ENCODE results near the gene MINAR2.

Gene MINAR2

DNA sequence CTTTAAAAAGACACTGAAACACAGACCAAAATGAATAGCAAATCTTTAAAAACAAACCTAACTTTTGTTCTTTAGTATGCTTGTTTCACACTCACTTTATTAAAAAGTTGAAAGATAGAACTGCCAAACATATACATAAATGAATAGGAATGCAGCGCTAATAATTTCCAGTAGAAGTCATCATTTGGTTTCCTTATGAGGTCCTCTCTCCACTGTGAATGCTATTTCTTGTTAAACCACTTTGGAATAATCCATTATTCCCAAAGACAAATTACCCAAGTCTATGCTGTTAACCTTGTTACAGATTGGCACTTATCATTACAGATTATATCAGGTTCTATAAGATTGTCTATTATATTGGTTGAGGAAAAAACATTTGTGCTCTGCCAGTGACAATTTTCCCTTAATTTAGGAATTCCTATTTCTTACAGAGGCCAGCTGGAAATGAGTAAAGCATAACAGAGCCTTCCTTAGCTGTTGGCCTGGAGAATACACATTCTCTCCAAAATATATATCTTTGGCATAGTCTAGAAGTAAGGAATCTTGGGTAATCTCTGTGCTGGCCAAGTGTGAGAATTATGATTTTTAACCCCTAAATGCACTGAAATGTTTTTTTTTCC is 29.3 kb upstream of the MINAR2 start:
- intact Hi-C loops (cut with DNase I; ENCODE audit: low total_unique reads), result no loop called here
- no peak for DNase-seq
- H3K4me1 ChIP-seq, result peaks cover 0 to 10% (median 0%) of the 10 kb centered on the region in 4 donors
- no peaks in the 10 kb centered on the region for H3K36me3 ChIP-seq
- H3K27ac ChIP-seq, result no peak overlapping the region
- TF ChIP-seq, protein P1, sequence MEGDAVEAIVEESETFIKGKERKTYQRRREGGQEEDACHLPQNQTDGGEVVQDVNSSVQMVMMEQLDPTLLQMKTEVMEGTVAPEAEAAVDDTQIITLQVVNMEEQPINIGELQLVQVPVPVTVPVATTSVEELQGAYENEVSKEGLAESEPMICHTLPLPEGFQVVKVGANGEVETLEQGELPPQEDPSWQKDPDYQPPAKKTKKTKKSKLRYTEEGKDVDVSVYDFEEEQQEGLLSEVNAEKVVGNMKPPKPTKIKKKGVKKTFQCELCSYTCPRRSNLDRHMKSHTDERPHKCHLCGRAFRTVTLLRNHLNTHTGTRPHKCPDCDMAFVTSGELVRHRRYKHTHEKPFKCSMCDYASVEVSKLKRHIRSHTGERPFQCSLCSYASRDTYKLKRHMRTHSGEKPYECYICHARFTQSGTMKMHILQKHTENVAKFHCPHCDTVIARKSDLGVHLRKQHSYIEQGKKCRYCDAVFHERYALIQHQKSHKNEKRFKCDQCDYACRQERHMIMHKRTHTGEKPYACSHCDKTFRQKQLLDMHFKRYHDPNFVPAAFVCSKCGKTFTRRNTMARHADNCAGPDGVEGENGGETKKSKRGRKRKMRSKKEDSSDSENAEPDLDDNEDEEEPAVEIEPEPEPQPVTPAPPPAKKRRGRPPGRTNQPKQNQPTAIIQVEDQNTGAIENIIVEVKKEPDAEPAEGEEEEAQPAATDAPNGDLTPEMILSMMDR (IDR thresholded peaks at IDR 0.05), result no peak
- no peaks in the 10 kb centered on the region for H3K9me3 ChIP-seq
- H3K27me3 ChIP-seq, result no peaks in the 10 kb centered on the region
- no peak overlapping the region for H3K4me3 ChIP-seq

- intact Hi-C loops (cut with DNase I; ENCODE audit: low total_unique reads), result no loop called here
- Histone ChIP-seq H3K36me3 (no peaks in the 10 kb centered on the region), H3K4me3 (no peak overlapping the region), H3K9me3 (no peaks in the 10 kb centered on the region), H3K27ac (no peak overlapping the region), H3K4me1 (peaks cover 0 to under 1% (median 0%) of the 10 kb centered on the region in 4 donors), H3K27me3 (no peaks in the 10 kb centered on the region)
- DNase-seq, result no peak
- TF ChIP-seq, protein P1 (IDR thresholded peaks at IDR 0.05), result no peak
Observed at GRCh38 chr5:129724222-129724621, 23.7 kb upstream of the MINAR2 start.

GRCh38 chr5:129724647-129725046 is 23.2 kb upstream of the MINAR2 start:
- Histone ChIP-seq H3K27me3 (no peaks in the 10 kb centered on the region), H3K36me3 (no peaks in the 10 kb centered on the region), H3K4me1 (no peaks in the 10 kb centered on the region), H3K9me3 (no peaks in the 10 kb centered on the region), H3K27ac (no peak overlapping the region), H3K4me3 (no peak overlapping the region)
- DNase-seq, result no peak
- TF ChIP-seq, protein P1 (IDR thresholded peaks at IDR 0.05), result no peak
- intact Hi-C loops (cut with DNase I; ENCODE audit: low total_unique reads), result no loop called here

GRCh38 chr5:129739773-129740172 is 8.1 kb upstream of the MINAR2 start:
- no peak overlapping the region for H3K27ac ChIP-seq
- H3K4me3 ChIP-seq, result no peak overlapping the region
- DNase-seq, result no peak
- no peaks in the 10 kb centered on the region for H3K27me3 ChIP-seq
- intact Hi-C loops (cut with DNase I; ENCODE audit: low total_unique reads), result no loop called here
- H3K36me3 ChIP-seq, result no peaks in the 10 kb centered on the region
- H3K9me3 ChIP-seq, result no peaks in the 10 kb centered on the region
- TF ChIP-seq, protein P1 (IDR thresholded peaks at IDR 0.05), result no peak
- no peaks in the 10 kb centered on the region for H3K4me1 ChIP-seq

GRCh38 chr5:129743541-129744187 is 4.2 kb upstream of the MINAR2 start:
- H3K9me3 ChIP-seq, result no peaks in the 10 kb centered on the region
- H3K4me3 ChIP-seq, result no peak overlapping the region
- DNase-seq, result no peak
- TF ChIP-seq, protein P1 (IDR thresholded peaks at IDR 0.05), result no peak
- H3K27me3 ChIP-seq, result no peaks in the 10 kb centered on the region
- no peaks in the 10 kb centered on the region for H3K4me1 ChIP-seq
- intact Hi-C loops (cut with DNase I; ENCODE audit: low total_unique reads), result no loop called here
- H3K27ac ChIP-seq, result no peak overlapping the region
- H3K36me3 ChIP-seq, result no peaks in the 10 kb centered on the region
